ENCODE measurements around the gene XRRA1. TPM values are rescaled to one million over a fixed set of nuclear protein-coding genes. Genes with fewer than 3 reads are reported as not detected.

XRRA1 gene
- total RNA-seq, 4 donors from 2014 or later = 5.9 to 74.2 (median 26.9) TPM

GRCh38 chr11:74846770-74847169 lies 102.1 kb downstream of the XRRA1 start:
- intact Hi-C loops (cut with DNase I; ENCODE audit: low total_unique reads) = no loop called here
- no peaks in the 10 kb centered on the region for H3K27me3 ChIP-seq
- no peak overlapping the region for H3K4me3 ChIP-seq
- DNase-seq = no peak
- no peak overlapping the region for H3K27ac ChIP-seq
- H3K9me3 ChIP-seq = no peaks in the 10 kb centered on the region
- TF ChIP-seq CTCF (IDR thresholded peaks at IDR 0.05) (no peak), POLR2A (IDR thresholded peaks at IDR 0.05) (no peak)
- no peaks in the 10 kb centered on the region for H3K4me1 ChIP-seq
- no peaks in the 10 kb centered on the region for H3K36me3 ChIP-seq

GRCh38 chr11:74845978-74846517 lies 102.8 kb downstream of the XRRA1 start:
- Histone ChIP-seq H3K4me3 (no peak overlapping the region), H3K9me3 (no peaks in the 10 kb centered on the region), H3K27me3 (no peaks in the 10 kb centered on the region), H3K4me1 (no peaks in the 10 kb centered on the region), H3K27ac (no peak overlapping the region), H3K36me3 (no peaks in the 10 kb centered on the region)
- TF ChIP-seq CTCF (IDR thresholded peaks at IDR 0.05) (no peak), POLR2A (IDR thresholded peaks at IDR 0.05) (no peak)
- intact Hi-C loops (cut with DNase I; ENCODE audit: low total_unique reads) = no loop called here
- no peak for DNase-seq

- DNase-seq = no peak
- Histone ChIP-seq H3K27me3 (no peaks in the 10 kb centered on the region), H3K27ac (no peak overlapping the region), H3K9me3 (no peaks in the 10 kb centered on the region), H3K4me3 (no peak overlapping the region), H3K4me1 (no peaks in the 10 kb centered on the region), H3K36me3 (no peaks in the 10 kb centered on the region)
- intact Hi-C loops (cut with DNase I; ENCODE audit: low total_unique reads) = no loop called here
- no peak for TF ChIP-seq CTCF (IDR thresholded peaks at IDR 0.05)
- no peak for TF ChIP-seq POLR2A (IDR thresholded peaks at IDR 0.05)
Measured at GRCh38 chr11:74844865-74845264, 104.0 kb downstream of the XRRA1 start.

GRCh38 chr11:74844072-74844471 lies 104.8 kb downstream of the XRRA1 start:
- no peak for DNase-seq
- Histone ChIP-seq H3K9me3 (no peaks in the 10 kb centered on the region), H3K4me3 (no peak overlapping the region), H3K27me3 (no peaks in the 10 kb centered on the region), H3K27ac (no peak overlapping the region), H3K4me1 (no peaks in the 10 kb centered on the region), H3K36me3 (no peaks in the 10 kb centered on the region)
- intact Hi-C loops (cut with DNase I; ENCODE audit: low total_unique reads) = no loop called here
- TF ChIP-seq CTCF (IDR thresholded peaks at IDR 0.05) (no peak), POLR2A (IDR thresholded peaks at IDR 0.05) (no peak)

GRCh38 chr11:74842967-74843366 lies 105.9 kb downstream of the XRRA1 start:
- DNase-seq = no peak

More at GRCh38 chr11:74842967-74843366, 105.9 kb downstream of the XRRA1 start:
- no peaks in the 10 kb centered on the region for H3K9me3 ChIP-seq
- TF ChIP-seq CTCF (IDR thresholded peaks at IDR 0.05) (no peak), POLR2A (IDR thresholded peaks at IDR 0.05) (no peak)
- H3K27me3 ChIP-seq = no peaks in the 10 kb centered on the region
- H3K4me3 ChIP-seq = no peak overlapping the region
- intact Hi-C loops (cut with DNase I; ENCODE audit: low total_unique reads) = no loop called here
- H3K36me3 ChIP-seq = no peaks in the 10 kb centered on the region
- H3K27ac ChIP-seq = no peak overlapping the region
- H3K4me1 ChIP-seq = no peaks in the 10 kb centered on the region

Measured in uterus (tissue), 4 donors.